Hepatic stellate cell (primary cell): ENCODE results near the gene ADARB2.

ENCODE experiments used
- DNase-seq: peaks from one replicate; pipeline ENCODE4 v3.0.0; 2011; ENCODE audit warnings: low spot score

The ADARB2 gene

GRCh38 chr10:1395025-1395480 is 342.3 kb downstream of the ADARB2 start:
- no peak for DNase-seq

DNA sequence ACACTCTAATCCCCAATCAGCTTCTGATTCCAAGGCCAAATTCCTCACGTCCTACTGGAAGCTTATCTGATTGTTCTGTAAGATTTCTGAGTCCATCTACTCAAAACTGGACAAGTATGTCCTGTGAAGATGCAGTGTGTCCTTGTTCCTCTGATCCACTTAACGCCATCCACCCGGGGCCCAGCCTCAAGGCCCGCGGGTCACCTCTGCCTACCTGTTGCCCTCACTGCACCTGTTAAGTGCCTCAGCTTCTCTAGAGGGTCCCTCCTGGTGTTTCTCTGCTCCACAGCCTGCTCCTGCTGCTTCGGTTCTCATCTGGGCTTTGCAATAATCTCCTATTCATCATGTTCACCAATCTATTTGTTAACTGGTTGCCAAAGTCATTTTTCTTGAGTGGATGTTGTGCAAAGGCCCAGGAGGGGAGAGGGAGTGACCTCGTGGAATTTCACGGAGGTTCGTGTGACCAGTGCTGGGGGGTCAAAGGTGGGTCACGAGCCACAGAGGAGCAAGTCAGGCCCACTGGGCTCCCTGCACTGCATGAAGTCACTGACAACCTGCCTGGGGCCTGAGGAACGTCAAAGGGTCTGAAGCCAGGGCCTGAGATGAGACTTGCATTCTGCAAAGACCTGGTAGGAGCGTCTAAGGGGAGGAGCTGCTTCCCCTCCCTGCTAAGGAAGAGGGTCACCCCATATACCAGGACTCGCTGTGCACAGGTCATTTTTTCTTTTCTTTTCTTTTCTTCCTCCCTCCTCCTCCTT is 343.0 kb downstream of the ADARB2 start:
- DNase-seq, result no peak

- DNase-seq, result no peak
These were observed 343.8 kb downstream of the ADARB2 start for GRCh38 chr10:1393481-1393880.

- DNase-seq, result no peak
These were observed 345.2 kb downstream of the ADARB2 start for GRCh38 chr10:1392127-1392526.

DNA sequence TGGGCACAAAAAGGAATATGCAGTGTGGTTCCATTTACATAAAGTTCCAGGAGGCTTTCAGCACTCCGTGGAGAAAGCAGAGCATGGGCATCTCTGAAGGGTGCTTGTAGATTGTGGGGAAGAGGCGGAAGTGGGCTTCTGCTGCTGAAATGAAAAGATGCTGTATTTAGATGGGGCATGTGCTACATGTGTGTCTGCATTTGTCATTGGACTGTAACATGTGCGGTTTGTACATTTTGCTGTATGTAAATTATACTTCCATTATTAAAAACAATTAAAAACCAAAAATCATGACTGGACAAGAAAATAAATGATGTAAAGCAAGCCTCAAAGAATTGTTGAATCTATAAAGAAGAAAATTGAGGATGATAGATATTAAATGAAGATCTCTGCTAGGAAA is 347.1 kb downstream of the ADARB2 start:
- no peak for DNase-seq

- no peak for DNase-seq
These were observed 353.3 kb downstream of the ADARB2 start for GRCh38 chr10:1384026-1384425.

- no peak for DNase-seq
These were observed 354.6 kb downstream of the ADARB2 start for GRCh38 chr10:1382711-1383110.

DNA sequence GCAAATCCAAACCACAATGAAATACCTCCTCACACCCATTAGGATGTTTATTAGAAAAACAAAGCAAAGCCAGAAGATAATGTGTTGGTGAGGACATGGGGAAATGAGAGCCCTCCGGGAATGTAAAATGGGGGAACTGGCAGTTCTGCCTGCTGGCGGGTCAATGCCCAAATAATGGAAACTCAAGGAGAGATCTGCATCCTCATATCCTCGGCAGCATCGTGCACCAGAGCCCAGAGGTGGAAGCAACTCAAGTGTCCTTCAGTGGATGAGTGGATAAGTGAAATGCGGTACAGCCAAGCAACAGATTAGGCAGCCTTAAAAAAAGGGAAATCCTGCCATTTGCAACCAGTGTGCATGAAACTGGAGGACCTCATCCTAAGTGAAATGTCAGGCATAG is 356.0 kb downstream of the ADARB2 start:
- DNase-seq, result no peak

DNA sequence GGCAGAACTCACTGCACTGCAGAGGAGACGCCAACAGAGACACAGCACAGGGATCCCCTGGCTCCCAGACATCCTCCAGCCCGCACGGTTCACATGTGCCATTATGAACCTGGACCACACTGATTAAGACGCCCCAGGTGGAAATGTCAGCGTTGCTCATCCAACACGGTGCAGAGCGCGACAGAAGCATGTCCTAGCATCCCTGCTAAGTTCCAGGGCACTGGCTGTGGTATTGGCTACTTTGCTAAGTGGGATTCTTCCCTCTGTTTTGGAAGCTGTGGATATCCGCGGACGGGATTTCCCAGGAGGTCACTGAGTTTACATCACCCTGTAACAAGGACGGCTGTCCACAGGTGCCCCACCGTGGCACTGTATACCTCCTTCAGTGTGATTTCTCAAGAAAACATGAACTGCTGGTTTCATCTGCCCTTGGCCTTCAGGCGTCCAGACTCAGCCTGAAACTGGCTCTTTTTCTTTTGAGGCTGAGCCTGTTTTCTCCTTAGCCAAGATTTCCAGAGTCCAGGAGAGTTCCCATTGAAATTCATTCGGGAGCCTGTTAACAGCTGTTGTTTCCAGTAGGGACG is 357.1 kb downstream of the ADARB2 start:
- DNase-seq, result no peak

DNA sequence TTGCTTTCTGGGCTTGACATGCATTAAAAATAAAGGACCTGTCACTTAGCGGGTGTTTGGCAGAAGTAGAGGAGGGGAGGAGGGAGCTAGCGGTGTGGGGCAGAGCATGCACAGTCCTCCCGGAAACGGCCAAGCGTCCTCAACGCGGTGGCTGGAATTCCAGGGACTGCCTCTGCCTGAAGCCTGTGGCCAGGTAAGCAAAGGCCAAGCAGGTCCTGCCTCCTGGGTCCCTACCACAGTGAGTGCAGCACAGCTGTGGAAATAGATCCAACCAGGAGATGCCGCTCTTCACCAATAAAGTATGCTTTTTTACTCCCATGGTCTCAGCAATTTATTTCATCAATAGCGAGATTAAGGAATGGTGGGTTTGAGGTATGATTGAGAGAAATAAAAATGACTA is 357.7 kb downstream of the ADARB2 start:
- no peak for DNase-seq

DNA sequence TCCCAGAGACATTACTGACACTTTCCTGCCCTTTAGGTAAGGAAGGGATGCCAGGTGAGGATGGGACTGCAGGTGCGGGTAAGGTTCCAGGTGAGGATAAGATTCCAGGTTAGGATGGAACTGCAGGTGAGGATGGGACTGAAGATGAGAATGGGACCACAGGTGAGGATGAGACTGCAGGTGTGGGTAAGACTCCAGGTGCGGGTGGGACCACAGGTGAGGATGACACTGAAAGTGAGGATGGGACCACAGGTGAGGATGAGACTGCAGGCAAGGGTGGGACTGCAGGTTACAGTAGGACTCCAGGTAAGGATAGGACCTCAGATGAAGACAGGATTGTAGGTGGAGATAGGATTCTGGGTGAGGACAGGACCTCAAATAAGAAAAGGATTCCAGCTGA is 358.9 kb downstream of the ADARB2 start:
- no peak for DNase-seq

DNA sequence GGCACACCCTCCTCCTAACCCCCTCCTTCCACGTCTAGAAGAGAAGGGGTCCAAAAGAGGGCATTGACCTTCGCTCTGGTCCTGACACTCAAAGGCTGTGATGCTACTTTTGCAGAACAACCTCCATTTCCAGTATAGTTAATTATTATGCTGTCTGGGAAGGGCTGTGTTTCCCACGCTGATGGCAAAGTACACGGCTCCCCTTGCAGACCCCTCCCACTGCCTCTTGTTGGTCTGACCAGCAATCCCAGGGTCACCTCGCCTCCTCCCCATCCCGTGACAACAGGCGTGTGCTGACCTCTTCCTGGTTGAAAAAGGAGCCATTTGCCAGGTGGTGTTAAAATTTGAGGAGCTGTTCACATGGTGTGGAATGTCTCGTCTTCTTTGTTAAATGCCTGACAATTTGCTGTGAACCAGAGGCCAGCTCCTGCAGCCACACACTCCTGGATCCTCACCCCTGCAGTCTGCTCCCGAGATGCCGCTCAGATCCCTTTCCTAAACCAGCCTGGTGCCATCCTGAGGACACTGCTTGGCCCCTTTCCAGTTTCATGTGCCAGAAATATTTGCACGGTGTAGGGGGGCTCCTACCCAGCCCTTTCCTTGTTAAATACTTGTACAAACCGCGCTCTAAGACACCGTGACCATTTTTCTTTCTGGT is 359.5 kb downstream of the ADARB2 start:
- no peak for DNase-seq

GRCh38 chr10:1377231-1377630 is 360.1 kb downstream of the ADARB2 start:
- DNase-seq, result no peak

DNA sequence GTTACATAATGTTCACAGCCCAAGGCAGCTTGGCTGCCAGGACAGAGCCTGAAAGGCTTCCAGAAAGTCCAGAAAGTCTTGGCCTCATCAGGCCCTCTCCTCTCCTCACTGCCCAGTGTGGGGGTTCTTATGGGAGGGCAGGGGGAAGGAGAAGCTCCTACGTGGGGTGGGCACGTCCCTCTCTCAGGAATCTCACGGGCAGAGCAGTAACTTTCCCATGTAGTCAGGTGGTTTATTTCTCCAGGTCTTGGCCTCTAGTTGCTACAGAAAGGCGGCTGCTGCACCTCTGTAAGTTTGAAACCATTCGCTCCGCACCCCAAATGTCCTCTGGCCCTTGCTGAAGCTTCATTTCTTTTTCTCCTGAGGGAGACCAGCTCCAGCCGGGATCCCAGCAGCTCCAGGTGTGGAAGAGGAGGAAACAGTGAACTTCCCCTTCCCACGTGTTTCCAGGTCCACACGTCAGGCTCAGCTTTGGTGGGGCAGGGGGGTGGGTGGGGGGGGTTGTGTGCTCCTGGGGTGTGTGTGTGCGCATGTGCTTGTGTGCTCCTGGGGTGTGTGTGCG is 360.9 kb downstream of the ADARB2 start:
- DNase-seq, result no peak

DNA sequence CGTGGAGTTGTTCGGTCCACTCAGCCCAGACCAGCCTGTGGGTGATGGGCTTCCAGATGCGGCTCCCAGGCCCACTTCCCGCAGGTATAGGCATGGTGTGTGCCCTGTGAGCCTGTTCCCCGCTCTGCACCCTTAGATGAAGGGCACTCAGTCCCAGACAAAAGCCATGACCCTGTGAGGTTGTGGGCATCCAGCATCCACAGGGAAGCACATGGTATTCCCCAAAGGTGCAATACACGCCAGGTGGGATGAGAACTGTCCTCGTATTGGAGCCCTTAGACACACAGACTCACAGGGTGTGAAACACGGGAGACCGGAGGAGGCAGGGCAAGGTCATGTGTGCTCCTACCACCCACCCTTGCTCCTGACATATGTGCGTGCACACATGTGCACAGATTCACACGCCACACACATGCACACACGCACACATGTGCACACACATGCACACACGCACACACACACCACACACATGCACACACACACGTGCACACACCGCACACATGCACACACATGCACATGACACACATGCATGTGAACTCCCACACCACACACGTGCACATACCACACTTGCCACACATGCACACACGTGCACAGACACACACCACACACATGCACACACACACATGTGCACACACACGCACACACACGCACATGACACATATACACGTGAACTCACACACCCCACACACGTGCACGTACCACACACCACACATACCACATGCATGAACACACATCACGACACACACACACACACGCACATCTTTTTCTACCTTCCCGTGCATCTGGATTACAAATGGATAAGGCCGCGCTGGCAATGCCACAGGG is 361.8 kb downstream of the ADARB2 start:
- DNase-seq, result no peak

DNA sequence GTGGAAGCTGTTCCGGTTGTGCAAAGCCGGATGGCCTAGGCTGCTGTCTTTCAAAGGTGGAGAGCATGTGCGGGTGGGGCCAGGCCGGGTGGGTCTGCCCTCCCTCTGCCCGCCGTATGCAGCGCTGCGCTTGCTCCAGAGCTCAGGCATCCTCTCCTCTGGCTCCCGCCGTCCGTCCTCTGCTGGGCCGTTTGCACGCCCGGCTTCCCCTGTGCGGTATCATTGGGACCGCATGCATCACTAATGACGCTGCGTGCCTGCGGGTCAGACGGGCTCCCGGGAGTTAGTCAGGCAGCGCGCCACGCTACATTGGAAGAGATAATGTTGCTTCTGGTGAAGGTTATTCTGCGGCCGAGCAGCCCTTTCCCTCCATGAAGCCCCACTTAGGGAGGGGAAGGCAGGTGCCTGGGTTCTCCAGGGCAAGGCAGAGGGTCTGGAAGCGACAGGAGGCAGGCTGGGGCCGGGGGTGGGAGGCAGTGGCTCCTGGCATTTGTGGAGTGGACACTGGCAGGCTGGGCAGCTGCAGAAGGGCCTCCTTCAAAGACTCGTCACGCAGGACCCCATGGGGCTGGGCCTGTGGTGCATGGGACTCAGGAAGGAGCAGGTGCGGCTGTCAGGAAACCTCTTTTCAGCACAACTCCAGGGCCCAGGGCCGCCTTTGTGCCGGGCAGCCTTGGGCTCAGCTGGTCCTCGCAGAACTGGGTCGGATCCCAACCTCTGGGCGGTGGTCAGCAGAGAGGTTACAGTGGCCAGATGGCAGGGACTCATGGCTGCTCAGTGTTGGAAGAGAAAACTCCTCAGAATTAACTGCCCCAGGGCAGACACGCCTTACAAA is 362.6 kb downstream of the ADARB2 start:
- DNase-seq, result no peak

DNA sequence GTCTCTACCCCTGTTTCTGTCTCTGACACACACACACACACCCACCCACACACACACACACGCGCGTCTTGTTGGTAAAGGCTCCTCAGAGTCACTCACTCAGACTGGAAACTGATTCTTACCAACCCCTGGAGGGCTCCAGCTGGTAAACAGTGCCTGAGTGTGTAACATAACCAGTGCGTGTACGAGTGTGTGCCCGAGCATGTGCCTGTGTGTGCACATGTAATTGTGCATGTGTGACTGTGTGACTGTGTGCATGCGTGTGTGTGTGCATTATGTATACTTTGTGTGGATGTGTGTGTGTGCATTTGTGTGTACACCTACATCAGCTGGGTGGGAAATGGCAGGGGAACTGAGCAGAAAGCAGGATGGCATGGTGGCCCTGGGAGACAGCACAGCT is 364.0 kb downstream of the ADARB2 start:
- no peak for DNase-seq

GRCh38 chr10:1372212-1372611 is 365.1 kb downstream of the ADARB2 start:
- DNase-seq, result no peak

- DNase-seq, result no peak
These were observed 367.0 kb downstream of the ADARB2 start for GRCh38 chr10:1370298-1370697.

DNA sequence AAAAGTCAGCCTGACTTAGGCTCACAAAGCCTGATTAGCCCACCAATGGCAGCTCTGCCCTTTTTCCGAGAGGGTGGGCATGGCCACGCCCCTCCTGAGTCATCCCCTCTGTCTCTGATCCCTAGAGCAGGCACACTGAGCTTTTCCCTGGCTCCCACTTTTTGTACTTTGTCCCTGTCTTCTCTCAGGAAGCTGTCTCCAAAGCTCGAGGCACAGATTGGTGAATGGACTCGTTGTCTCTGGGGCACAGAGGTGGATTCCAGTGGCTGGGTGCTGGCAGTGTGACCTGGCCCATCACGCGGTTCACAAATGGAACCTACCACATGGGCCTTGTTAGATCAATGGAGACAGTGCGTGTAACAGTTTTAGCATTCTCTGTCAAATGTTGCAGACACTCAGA is 367.7 kb downstream of the ADARB2 start:
- DNase-seq, result no peak

- DNase-seq, result no peak
These were observed 368.1 kb downstream of the ADARB2 start for GRCh38 chr10:1369197-1369596.
